Ovary (tissue), 9 donors: ENCODE measurements around the gene EDAR. TPM values are rescaled to one million over a fixed set of nuclear protein-coding genes. Genes with fewer than 3 reads are reported as not detected.

Experiments used
- DNase-seq, 5 donors: peaks; one replicate each; pipeline ENCODE4 v3.0.0-alpha.2; 2019 to 2020
- H3K27ac ChIP-seq, 2 donors: fragments of 200-600 bp; one replicate each; pipeline versions ENCODE4 v1.5.1 to v1.8.0; 2019 to 2022
- H3K27me3 ChIP-seq: fragments of 200-600 bp; one replicate; pipeline ENCODE4 v1.8.0; 2022
- H3K36me3 ChIP-seq: fragments of 200-600 bp; sonication (generic); one replicate; pipeline ENCODE4 v1.5.1; 2019
- H3K4me1 ChIP-seq: one replicate; pipeline ENCODE4 v1.8.1; 2013; ENCODE audit warnings: mild to moderate bottlenecking, moderate library complexity; ENCODE audit not compliant: insufficient read depth
- H3K4me3 ChIP-seq: fragments of 200-600 bp; sonication (generic); one replicate; pipeline ENCODE4 v1.5.1; 2017
- H3K9me3 ChIP-seq, 2 donors: fragments of 200-600 bp in 1 of 2; sonication (generic) in 1 of 2; one replicate each; pipeline versions ENCODE4 v1.5.1 to v1.8.1; 2013 to 2019; ENCODE audit warnings: mild to moderate bottlenecking in 1 of 2, moderate library complexity in 1 of 2
- EP300 ChIP-seq: sonication (generic); formaldehyde crosslinking; IDR thresholded peaks from one replicate; pipeline ENCODE4 v1.6.1; 2017; ENCODE audit warnings: antibody characterized with exemption
- POLR2A ChIP-seq: fragments of 450-650 bp; IDR thresholded peaks from one replicate; pipeline ENCODE4 v1.6.1; 2017; ENCODE audit warnings: antibody characterized with exemption, mild to moderate bottlenecking, moderate library complexity
- WGBS, 3 donors: extraction: QIAGEN DNeasy Blood & Tissue Kit in 1 of 3; methylation state at CpG; one replicate each; pipeline versions ENCODE4 v1.1.5 to v1.1.7; 2013 to 2017; 5-methylcytosine and 5-hydroxymethylcytosine counted together
- intact Hi-C, 4 donors: fragments of 100-400 bp; cut with DNase I; formaldehyde crosslinking; loops; one replicate each; pipeline versions ENCODE4 v1.11.0 to v1.15.1; 2022 to 2023
- polyA plus RNA-seq, 2 donors: library from polyadenylated mRNA; stranded (reverse); fragments of 200-250 nt in 1 of 2; fragments of 350-450 nt in 1 of 2; fragmentation: Illumina TruSeq in 1 of 2; extraction: RNeasy Lipid Tissue Mini Kit (QIAGEN cat#74804) in 1 of 2; gene quantifications; one replicate each; pipeline ENCODE4 v1.2.3, GENCODE V29; 2013 to 2014
- total RNA-seq, 7 donors: library from RNA; depleted of rRNA in 2 of 7; stranded (reverse); fragments of >200 nt in 2 of 7; fragmentation: NEBNext Ultra II Directional in 3 of 7; extraction: Animal tissue kit (Norgen Biotek cat#: 25700) in 3 of 7; gene quantifications; one replicate each; pipeline versions ENCODE4 v1.1.0 to v1.2.4, GENCODE V29; 2016 to 2023
- TF ChIP-seq, protein P1 (sequence below), 3 donors: fragments of 450-650 bp in 2 of 3; fragments of 200-600 bp in 1 of 3; IDR thresholded peaks; one replicate each; pipeline versions ENCODE4 v1.5.1 to v1.8.0; 2016 to 2022; ENCODE audit warnings: antibody characterized with exemption in 3 of 3, mild to moderate bottlenecking in 1 of 3
- donor health status: DM: no; HTN: no; CAD: no; lungs with moderate emphysema.
- donor health status: DM: no; HTN: no; CAD: no.
- donor health status: Bipolar disorder and iron deficiency.
- donor health status: DM: yes; HTN: yes; CAD: no.
- donor health status: DM: no; HTN: no; CAD: no.
- donor health status: DM: yes; HTN: yes; CAD: no.

EDAR gene
- total and polyA plus RNA-seq, 9 donors = 0.11 to 0.13 (median 0.11) TPM; not detected in 6

DNA sequence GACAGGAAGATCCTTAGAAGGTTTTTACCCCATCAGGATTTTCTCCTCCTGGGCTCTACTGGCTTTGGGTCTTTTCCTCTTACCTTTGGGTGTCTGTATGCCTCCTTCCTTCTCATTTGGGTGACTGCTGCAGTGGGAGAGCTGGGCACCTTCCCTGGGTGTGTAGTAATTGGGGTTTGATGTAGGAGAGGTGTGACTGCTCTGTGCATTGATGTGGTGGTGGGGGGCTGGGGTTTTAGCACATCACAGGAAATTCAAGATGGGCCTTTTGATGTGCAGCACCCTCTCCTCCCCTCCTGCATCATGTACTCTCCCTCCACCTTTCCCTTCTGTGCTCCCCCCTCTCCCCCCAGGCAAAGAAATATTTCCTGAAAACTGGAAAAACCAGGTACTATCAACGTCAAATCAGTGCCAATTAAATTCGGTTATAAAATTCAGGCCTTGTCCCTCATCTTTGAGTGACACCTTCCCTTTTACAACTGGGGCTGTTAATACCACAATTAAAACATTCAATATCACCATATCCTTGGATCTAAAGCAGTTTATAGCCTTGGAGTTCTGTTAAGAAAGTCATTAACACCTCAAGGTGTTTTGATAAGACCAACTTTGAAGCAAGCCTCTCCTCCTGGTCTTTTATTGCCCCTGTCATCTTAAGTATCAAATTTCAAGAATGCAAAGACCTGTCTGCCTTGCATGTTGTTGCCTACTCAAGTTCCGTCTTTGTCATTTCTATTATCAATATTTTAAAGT lies 23.3 kb downstream of the EDAR start:
- no peak for DNase-seq
- Histone ChIP-seq H3K9me3 (no peaks in the 10 kb centered on the region), H3K27ac (no peak overlapping the region), H3K36me3 (no peaks in the 10 kb centered on the region), H3K27me3 (no peaks in the 10 kb centered on the region), H3K4me1 (no peaks in the 10 kb centered on the region), H3K4me3 (no peak overlapping the region)
- 69 to 74% (median 70%) methylated on average over 3 of the region's 3 CpGs for WGBS, 3 donors
- TF ChIP-seq EP300 (no peak), POLR2A (no peak)
- TF ChIP-seq, protein P1, sequence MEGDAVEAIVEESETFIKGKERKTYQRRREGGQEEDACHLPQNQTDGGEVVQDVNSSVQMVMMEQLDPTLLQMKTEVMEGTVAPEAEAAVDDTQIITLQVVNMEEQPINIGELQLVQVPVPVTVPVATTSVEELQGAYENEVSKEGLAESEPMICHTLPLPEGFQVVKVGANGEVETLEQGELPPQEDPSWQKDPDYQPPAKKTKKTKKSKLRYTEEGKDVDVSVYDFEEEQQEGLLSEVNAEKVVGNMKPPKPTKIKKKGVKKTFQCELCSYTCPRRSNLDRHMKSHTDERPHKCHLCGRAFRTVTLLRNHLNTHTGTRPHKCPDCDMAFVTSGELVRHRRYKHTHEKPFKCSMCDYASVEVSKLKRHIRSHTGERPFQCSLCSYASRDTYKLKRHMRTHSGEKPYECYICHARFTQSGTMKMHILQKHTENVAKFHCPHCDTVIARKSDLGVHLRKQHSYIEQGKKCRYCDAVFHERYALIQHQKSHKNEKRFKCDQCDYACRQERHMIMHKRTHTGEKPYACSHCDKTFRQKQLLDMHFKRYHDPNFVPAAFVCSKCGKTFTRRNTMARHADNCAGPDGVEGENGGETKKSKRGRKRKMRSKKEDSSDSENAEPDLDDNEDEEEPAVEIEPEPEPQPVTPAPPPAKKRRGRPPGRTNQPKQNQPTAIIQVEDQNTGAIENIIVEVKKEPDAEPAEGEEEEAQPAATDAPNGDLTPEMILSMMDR (IDR thresholded peaks at IDR 0.05) = no peak
- intact Hi-C loops = no loop called here

DNA sequence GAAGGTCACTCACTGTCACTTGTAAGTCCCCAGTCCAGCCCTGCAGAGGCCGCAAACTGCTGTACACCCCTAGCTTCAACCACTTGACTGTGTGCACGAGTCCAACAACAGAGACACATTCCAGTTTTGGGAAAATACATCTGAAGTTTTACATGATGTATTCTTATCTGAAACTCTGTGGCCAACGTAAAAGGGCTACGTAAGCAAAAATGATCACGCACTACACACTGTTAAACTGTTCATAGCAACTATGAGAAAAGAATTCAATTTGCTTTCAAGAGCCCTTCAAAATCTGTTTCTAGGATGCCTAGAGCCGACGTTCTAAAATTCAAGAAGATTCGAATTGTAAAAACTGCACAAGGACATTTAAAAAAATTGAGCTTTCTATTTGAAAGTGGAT lies 26.0 kb downstream of the EDAR start:
- Histone ChIP-seq H3K27ac (no peak overlapping the region), H3K4me3 (no peak overlapping the region), H3K4me1 (no peaks in the 10 kb centered on the region), H3K9me3 (no peaks in the 10 kb centered on the region), H3K36me3 (no peaks in the 10 kb centered on the region), H3K27me3 (no peaks in the 10 kb centered on the region)
- intact Hi-C loops = no loop called here
- TF ChIP-seq EP300 (no peak), POLR2A (no peak)
- TF ChIP-seq, protein P1 (IDR thresholded peaks at IDR 0.05) = no peak
- no peak for DNase-seq
- 73 to 84% (median 79%) methylated on average over 8 of the region's 8 CpGs for WGBS, 3 donors

DNA sequence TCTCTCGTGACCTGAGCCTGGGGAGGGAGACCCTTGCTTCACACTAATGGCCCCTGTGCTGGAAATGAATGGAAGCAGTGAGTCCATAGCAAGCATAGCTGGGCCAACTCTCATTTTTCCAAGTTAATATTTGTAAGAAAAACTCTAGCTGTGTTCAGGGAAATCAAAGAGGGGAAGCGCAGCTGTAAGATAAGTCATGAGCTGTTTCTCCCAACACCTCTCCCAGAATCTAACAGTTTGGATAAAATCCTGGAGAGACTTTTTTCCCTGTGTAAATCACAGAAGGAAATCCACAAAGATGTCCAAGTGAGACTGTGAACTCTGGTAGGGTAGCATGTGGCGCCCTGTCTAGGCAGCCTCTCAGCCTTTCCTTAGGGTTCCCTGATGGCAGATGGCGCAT lies 27.2 kb downstream of the EDAR start:
- TF ChIP-seq, protein P1 (IDR thresholded peaks at IDR 0.05) = no peak
- TF ChIP-seq POLR2A (no peak), EP300 (no peak)
- WGBS, 3 donors = 90 to 93% (median 93%) methylated on average over 4 of the region's 4 CpGs
- Histone ChIP-seq H3K4me1 (no peaks in the 10 kb centered on the region), H3K36me3 (no peaks in the 10 kb centered on the region), H3K4me3 (no peak overlapping the region), H3K27me3 (no peaks in the 10 kb centered on the region), H3K9me3 (no peaks in the 10 kb centered on the region), H3K27ac (no peak overlapping the region)
- intact Hi-C loops = no loop called here
- DNase-seq = no peak

DNA sequence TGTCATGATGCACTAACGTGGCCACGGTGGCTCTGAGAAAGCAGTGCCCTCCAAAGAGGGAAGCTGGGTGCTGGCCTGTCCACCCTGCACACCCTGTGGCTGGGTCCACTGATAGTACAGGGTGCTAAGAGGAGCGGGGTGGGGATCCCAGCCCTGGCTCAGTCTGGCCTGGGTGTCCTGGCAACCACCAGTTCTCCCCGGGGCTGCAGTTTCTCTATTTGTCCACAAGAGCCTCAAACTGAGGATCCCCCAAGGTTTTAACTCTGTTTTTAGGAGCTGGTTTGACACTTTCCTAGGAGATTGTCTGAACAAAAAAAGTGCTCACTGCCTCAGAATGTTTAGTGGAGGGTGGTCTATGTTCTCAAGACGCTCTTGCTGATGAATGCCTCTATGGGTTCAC lies 29.0 kb downstream of the EDAR start:
- intact Hi-C loops = no loop called here
- 74 to 85% (median 80%) methylated on average over 5 of the region's 5 CpGs for WGBS, 3 donors
- Histone ChIP-seq H3K4me1 (no peaks in the 10 kb centered on the region), H3K27ac (no peak overlapping the region), H3K4me3 (no peak overlapping the region), H3K27me3 (no peaks in the 10 kb centered on the region), H3K9me3 (no peaks in the 10 kb centered on the region), H3K36me3 (no peaks in the 10 kb centered on the region)
- TF ChIP-seq EP300 = no peak
- TF ChIP-seq, protein P1 (IDR thresholded peaks at IDR 0.05) = no peak
- TF ChIP-seq POLR2A = no peak
- no peak for DNase-seq
